HepG2 (cell line): ENCODE data around the gene ZFAND3.

ENCODE experiments used
- ARID2 ChIP-seq: sonication (generic); formaldehyde crosslinking; IDR thresholded peaks from 2 replicates; pipeline ENCODE4 v1.8.1; 2022; ENCODE audit warnings: mild to moderate bottlenecking, missing genetic modification reagents, borderline replicate concordance
- CTCF ChIP-seq: sonication (generic); formaldehyde crosslinking; IDR thresholded peaks from 2 replicates; pipeline ENCODE4 v1.5.0; 2020; ENCODE audit warnings: mild to moderate bottlenecking, missing genetic modification reagents, moderate library complexity
- HNRNPK ChIP-seq: fragments of 200-400 bp; formaldehyde crosslinking; IDR thresholded peaks from 2 replicates; pipeline ENCODE4 v1.6.1; 2018; ENCODE audit warnings: low read length, low read depth, moderate library complexity, mild to moderate bottlenecking; ENCODE audit not compliant: poor library complexity, severe bottlenecking
- RNF2 ChIP-seq: fragments of 450-650 bp; conservative IDR thresholded peaks from 2 replicates; pipeline ENCODE4 v1.6.1; 2016; ENCODE audit warnings: low read depth
- ZNF256 ChIP-seq: sonication (generic); formaldehyde crosslinking; conservative IDR thresholded peaks from 2 replicates; pipeline ENCODE4 v1.4.0; 2020; ENCODE audit warnings: missing genetic modification reagents

- TF ChIP-seq RNF2 (no peak), ZNF256 (CRISPR knock-in tag) (no peak), HNRNPK (no peak), ARID2 (CRISPR knock-in tag) (no peak), CTCF (CRISPR knock-in tag) (no peak)
Measured at GRCh38 chr6:38138374-38138773, 318.8 kb downstream of the ZFAND3 start.
